Suppressor macrophage treated with lipopolysaccharide for 1 hour (primary cell): Measurements from ENCODE around the gene SNCAIP.

Experiments used
- DNase-seq, 3 donors: peaks; one replicate each; pipeline ENCODE4 v3.0.0-alpha.2; 2020 to 2022

SNCAIP gene

DNA sequence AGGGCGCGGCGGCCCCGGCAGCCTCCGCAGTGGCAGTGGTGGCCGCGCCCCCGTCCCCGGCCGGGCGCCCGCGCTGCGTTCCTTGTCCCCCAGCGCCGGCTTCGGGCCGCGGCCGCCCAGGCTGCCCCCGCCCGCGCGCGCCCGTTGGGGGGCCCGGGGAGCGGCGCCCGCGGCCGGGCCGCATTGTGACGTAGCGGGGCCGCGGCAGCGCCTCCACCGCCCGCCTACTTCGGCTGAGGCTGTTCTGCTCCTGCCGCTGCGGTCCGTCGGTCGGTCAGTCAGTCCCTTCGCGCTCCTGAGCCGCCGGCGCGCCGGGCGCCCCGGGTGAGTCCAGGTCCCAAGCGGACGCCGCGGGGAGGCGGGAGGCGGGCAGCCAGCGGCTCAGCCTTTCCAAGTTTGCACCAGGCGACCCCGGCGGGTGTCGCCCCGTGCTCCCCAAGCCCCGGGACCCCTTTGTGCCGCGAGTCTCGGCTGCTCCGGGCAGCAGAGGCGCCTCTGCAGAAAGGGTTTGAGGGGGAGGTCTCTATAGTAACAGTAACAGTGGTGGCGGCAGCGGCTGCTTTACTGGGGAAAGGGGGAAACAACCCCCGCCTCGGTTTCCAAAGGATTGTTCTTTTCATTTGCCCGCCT is at the start of gene SNCAIP:
Gene SNCAIP, plus strand, starts transcription at position 277 of the 630 bp plus-strand sequence. CDS start 78,898 bp downstream, outside the sequence.
- peak in 2 of 3 donors; percentile 19 to 22 for DNase-seq

- DNase-seq: no peak
These were observed 48.5 kb upstream of the SNCAIP start for GRCh38 chr5:122263352-122264030.

DNA sequence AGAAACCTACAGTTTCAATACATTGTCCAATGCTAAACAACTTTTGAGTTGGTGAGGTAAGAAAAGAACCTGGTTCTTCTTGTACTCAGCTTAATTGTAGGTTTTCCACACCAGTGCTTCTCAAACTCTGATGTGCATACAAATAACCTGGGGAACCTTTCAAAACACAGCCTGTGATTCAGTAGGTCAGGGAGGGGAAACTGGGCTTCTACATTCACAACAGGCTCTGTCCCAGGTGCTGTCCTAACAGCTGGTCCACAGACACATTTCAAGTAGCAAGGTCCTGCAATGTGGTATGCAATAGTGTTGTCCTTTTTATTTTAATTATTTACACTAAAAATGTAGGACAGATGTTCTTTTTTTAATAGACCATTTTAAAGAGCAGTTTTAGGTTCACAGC is 47.4 kb upstream of the SNCAIP start:
- peak in 1 of 3 donors; percentile 6 for DNase-seq

GRCh38 chr5:122267185-122267584 is 44.9 kb upstream of the SNCAIP start:
- no peak for DNase-seq

DNA sequence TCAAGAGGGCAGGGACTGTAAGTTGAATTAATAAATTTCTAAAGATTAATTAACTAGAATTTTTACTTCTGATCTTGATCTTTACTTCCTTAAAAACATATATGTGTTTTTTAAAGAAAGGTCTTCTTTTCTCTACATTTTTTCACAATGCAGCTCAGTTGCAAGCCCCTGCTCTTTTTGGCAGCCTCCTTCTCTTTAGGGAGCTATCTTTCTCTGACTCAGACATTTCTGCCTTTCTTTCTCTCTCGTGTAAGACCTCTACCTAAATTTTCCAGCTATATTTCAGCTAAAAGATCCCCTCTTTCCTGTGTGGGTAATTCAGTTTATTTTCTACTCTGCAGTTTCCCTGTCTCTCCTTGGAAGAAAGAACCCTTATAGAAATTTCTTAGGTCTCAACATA is 38.3 kb upstream of the SNCAIP start:
- no peak for DNase-seq

- no peak for DNase-seq
These were observed 28.4 kb upstream of the SNCAIP start for GRCh38 chr5:122283592-122283991.

GRCh38 chr5:122286541-122286940 is 25.5 kb upstream of the SNCAIP start:
- DNase-seq: no peak

- DNase-seq: no peak
These were observed 24.9 kb upstream of the SNCAIP start for GRCh38 chr5:122287101-122287500.

DNA sequence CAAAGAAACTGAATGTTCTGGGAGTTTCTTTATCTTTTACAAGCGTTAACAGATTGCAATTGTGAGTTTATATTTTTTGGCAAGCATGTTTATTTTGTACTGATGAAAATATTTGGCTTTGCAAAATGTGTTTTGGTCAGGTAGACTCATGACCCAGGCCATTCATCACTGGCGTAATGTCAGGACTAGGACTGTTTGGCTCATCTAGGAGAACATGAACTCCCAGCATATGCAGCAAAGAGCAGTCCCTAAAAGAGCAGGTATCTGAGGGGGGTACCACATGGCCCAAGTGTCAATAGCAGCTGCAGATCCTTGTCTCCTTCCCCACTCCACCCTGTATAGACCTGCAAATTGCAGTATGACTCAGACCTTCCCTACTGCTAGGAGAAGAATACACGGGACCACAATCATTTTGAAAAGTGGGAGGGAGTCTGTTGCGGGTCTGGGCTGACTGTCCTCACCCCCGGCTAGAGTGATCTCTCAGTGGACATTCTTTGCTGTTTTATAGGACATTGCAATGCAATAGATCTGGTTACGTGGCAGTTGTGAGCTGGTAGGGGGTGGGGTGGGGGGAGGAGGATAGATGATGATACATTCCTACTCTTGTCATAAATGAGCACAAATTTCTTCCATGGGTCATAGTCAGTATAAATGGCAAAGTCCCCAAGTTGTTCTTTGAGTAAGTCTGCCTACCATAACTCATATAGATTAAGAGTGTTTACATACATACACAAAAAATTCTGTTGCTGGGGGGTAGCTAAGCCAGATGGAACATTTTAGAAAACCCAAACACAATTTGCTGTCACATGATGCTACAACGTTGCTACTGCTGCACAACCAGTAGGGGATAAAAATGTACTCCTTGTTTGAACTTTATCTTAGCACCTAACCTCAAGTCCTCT is 20.8 kb upstream of the SNCAIP start:
- DNase-seq: no peak

DNA sequence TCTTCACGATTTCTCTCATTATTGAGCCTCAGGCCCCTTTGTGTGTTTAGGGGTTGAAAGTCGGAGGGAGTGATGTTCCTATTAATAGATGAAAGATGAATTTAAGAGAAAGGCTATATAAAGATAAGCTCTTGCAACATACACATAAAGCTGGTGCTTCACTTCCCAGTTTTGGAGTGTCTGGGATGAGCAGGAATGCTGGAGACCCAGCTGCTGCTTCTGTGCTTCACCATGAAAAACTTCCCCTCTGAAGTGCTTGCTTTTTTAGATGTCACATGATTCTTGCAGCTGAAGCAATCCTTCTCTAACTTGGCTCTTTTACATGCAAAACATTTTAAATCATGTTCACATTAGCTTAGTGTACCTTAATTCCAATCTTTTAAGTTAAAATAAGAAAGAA is 19.7 kb upstream of the SNCAIP start:
- no peak for DNase-seq

- no peak for DNase-seq
These were observed 16.9 kb upstream of the SNCAIP start for GRCh38 chr5:122295138-122295537.

- DNase-seq: no peak
These were observed 15.2 kb upstream of the SNCAIP start for GRCh38 chr5:122296871-122297270.

- no peak for DNase-seq
These were observed 14.3 kb upstream of the SNCAIP start for GRCh38 chr5:122297587-122298298.

DNA sequence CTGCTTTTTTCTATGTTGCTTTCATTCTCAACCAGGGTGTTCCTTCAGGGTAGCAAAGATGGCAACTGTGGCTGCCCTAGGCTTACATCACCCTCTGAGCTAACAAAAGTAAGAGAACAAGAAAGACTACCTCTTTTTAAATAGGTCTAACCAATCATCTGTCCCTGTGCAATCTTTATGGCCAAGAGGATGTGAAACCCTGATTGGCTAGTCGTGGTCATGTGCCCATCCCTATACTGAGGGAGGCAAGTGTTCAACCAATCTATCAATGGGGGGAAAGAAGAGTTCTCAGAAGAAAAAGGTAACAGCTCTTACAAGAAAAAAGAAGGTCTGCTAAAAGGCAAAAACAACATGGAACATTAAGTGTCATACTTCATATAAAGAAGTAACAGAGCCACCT is 11.7 kb upstream of the SNCAIP start:
- DNase-seq: no peak

GRCh38 chr5:122301016-122301415 is 11.0 kb upstream of the SNCAIP start:
- no peak for DNase-seq

GRCh38 chr5:122304471-122305215 is 7.4 kb upstream of the SNCAIP start:
- DNase-seq: no peak

- no peak for DNase-seq
These were observed 5.6 kb upstream of the SNCAIP start for GRCh38 chr5:122306461-122306860.

DNA sequence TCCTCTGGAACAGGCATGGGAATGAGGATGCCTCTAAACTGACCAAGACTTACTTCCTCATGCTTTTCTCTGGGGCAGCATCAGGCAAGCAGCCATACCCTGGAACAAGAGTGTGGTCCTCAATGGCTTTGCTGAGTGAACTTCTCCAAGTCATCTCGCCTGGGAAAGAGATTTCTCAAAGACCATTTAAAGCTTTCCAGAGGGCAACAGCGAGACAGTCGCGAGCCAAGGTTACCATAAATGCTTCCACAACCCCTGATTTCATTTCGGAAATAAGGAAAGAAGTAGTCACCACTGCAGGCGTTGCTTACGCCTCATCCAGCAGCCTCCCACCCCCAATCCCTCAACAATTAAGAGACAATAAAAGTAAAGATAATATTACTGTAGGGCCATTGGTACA is 1.1 kb upstream of the SNCAIP start:
- no peak for DNase-seq

GRCh38 chr5:122311497-122311960 is 508 bp upstream of the SNCAIP start:
- DNase-seq: no peak

GRCh38 chr5:122312591-122313406 is 762 bp downstream of the SNCAIP start:
- DNase-seq: no peak

DNA sequence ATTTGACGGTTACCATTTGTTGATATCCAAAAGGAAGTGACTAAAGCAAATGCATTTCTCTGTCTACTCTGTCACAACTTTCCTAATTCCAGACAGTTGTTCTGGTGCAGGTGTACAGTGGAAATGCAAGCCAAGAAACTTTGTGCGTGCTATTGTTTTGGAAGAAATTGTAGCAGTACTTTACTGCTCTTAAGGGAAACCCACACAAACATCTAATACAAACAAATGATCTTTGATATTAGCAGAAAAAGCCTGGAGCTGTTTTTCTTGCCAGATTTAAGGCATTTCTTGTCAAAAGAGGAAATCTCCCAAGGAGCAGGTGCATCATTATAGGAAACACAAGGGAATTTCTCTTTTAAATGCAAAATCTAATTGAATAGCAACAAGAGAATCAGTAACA is 2.0 kb downstream of the SNCAIP start:
- DNase-seq: no peak
